ENCODE data around the gene LAMA2. TPM values are rescaled to one million over a fixed set of nuclear protein-coding genes. Genes with fewer than 3 reads are reported as not detected.

The LAMA2 gene
- total RNA-seq, 1 donor from 2014 or later: 1.4 TPM

- DNase-seq (ENCODE audit: low read depth): no peak
Observed at GRCh38 chr6:129233458-129234134, 350.7 kb downstream of the LAMA2 start.

DNA sequence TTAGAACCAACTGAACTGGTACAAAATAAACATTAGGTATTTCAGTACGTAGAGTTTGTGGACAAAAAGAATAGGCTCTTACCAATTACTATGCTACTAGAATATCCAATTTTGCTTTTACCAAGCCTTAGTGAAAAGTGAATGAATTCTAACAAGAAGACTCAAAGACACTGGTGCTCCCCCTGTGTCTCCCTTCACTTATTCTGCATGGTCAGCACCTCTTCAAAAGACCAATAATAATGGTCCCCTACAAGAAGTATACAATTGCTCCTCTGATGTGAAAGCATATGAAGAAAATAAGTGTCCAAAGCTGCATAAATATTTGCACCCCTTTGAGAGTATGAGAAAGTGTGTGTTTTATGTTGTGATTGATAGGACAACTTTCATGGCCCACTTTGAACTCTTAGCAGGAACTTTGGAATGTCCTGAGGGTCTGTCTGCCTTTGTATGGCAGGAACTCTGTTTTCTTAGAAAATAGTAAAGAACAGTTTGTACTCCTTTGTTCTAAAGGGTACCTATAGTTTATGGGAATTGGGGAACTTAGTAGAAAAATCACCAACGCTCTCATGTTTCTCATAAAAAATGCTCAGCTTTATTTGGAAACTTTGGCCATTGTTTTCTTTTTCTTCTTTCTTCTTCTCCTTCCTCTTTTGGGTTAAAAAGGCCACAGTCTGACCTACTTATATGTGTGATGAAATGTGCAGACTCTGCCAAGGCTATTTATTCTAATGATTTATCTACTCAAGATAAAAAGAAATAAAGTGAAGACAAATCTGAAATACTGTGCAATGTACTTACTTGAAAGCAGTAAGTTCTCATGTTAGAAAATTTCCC is 352.4 kb downstream of the LAMA2 start:
- Histone ChIP-seq H3K27me3 (ENCODE audit: control insufficient read depth, insufficient read depth, low read length) (no peaks in the 10 kb centered on the region), H3K4me3 (ENCODE audit: low read depth, low read length) (no peak overlapping the region), H3K36me3 (ENCODE audit: control insufficient read depth, insufficient read depth, low read length) (no peaks in the 10 kb centered on the region)
- TF ChIP-seq, protein P1, sequence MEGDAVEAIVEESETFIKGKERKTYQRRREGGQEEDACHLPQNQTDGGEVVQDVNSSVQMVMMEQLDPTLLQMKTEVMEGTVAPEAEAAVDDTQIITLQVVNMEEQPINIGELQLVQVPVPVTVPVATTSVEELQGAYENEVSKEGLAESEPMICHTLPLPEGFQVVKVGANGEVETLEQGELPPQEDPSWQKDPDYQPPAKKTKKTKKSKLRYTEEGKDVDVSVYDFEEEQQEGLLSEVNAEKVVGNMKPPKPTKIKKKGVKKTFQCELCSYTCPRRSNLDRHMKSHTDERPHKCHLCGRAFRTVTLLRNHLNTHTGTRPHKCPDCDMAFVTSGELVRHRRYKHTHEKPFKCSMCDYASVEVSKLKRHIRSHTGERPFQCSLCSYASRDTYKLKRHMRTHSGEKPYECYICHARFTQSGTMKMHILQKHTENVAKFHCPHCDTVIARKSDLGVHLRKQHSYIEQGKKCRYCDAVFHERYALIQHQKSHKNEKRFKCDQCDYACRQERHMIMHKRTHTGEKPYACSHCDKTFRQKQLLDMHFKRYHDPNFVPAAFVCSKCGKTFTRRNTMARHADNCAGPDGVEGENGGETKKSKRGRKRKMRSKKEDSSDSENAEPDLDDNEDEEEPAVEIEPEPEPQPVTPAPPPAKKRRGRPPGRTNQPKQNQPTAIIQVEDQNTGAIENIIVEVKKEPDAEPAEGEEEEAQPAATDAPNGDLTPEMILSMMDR (IDR thresholded peaks at IDR 0.05; ENCODE audit: insufficient read depth, low read length, poor library complexity, severe bottlenecking): no peak
- no peak for DNase-seq (ENCODE audit: low read depth)

More at GRCh38 chr6:129233458-129234134, 350.7 kb downstream of the LAMA2 start:
- no peak overlapping the region for H3K4me3 ChIP-seq (ENCODE audit: low read depth, low read length)
- no peaks in the 10 kb centered on the region for H3K27me3 ChIP-seq (ENCODE audit: control insufficient read depth, insufficient read depth, low read length)
- no peaks in the 10 kb centered on the region for H3K36me3 ChIP-seq (ENCODE audit: control insufficient read depth, insufficient read depth, low read length)
- TF ChIP-seq, protein P1 (IDR thresholded peaks at IDR 0.05; ENCODE audit: insufficient read depth, low read length, poor library complexity, severe bottlenecking): no peak

DNA sequence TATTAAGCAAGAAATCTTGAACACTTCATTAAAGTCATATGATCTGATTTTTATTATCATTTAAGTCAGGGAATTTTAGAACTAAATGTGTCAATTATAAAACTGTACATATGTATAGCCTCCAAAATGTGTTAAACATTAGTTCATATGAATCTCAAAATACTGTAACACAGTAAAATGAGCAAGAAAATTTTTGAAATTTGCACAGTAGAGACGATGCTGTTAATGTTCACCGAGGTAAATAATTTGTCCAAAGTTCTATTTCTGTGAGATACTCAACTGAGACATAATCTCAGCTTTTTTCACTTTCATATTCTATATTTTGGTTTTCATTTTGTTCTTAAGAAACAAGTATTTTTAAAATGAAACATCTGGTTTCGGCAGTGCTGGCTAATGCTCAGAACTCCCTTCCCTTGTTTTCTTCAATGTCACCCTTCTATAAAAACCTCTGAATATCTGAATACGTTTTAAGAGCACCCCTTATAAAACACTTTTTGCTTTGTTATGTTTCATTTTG is 353.1 kb downstream of the LAMA2 start:
- no peaks in the 10 kb centered on the region for H3K27me3 ChIP-seq (ENCODE audit: control insufficient read depth, insufficient read depth, low read length)
- DNase-seq (ENCODE audit: low read depth): no peak
- H3K4me3 ChIP-seq (ENCODE audit: low read depth, low read length): no peak overlapping the region
- TF ChIP-seq, protein P1 (IDR thresholded peaks at IDR 0.05; ENCODE audit: insufficient read depth, low read length, poor library complexity, severe bottlenecking): no peak
- H3K36me3 ChIP-seq (ENCODE audit: control insufficient read depth, insufficient read depth, low read length): no peaks in the 10 kb centered on the region

GRCh38 chr6:129238991-129239390 is 356.1 kb downstream of the LAMA2 start:
- Histone ChIP-seq H3K4me3 (ENCODE audit: low read depth, low read length) (no peak overlapping the region), H3K27me3 (ENCODE audit: control insufficient read depth, insufficient read depth, low read length) (no peaks in the 10 kb centered on the region), H3K36me3 (ENCODE audit: control insufficient read depth, insufficient read depth, low read length) (no peaks in the 10 kb centered on the region)
- TF ChIP-seq, protein P1 (IDR thresholded peaks at IDR 0.05; ENCODE audit: insufficient read depth, low read length, poor library complexity, severe bottlenecking): no peak
- no peak for DNase-seq (ENCODE audit: low read depth)

DNA sequence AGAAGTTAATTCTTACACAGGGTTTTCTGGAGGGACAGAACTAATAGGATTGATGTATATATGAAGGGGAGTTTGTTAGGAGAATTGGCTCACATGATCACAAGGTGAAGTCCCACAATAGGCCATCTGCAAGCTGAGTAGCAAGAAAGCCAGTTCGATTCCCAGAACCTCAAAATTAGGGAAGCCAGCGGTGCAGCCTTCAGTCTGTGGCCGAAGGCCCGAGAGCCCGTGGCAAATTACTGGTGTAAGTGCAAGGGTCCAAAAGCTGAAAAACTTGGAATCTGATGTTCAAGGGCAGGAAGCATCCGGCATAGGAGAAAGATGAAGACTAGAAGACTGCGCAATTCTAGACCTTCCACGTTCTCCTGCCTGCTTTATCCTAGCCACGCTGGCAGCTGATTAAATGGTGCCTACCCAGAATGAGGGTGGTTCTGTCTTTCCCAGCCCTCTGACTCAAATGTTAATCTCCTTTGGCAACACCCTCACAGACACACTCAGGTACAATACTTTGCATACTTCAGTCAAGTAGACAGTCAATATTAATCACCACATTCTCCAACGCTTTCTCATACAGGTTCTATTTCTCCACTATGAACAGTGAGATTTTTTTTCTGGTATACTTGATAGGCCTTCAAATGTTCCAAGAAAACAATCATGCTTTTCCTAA is 357.0 kb downstream of the LAMA2 start:
- Histone ChIP-seq H3K4me3 (ENCODE audit: low read depth, low read length) (no peak overlapping the region), H3K27me3 (ENCODE audit: control insufficient read depth, insufficient read depth, low read length) (no peaks in the 10 kb centered on the region), H3K36me3 (ENCODE audit: control insufficient read depth, insufficient read depth, low read length) (no peaks in the 10 kb centered on the region)
- TF ChIP-seq, protein P1 (IDR thresholded peaks at IDR 0.05; ENCODE audit: insufficient read depth, low read length, poor library complexity, severe bottlenecking): no peak
- DNase-seq (ENCODE audit: low read depth): no peak

All from kidney epithelial cell (primary cell).